Fibroblast of lung (primary cell): ENCODE data around the gene CEMIP. TPM values are rescaled to one million over a fixed set of nuclear protein-coding genes. Genes with fewer than 3 reads are reported as not detected.

Experiments
- DNase-seq, 2 donors: peaks; one replicate each; pipeline versions ENCODE4 v3.0.0 to v3.0.0-alpha.2; 2010; ENCODE audit warnings: low read depth in 2 of 2
- H2AFZ ChIP-seq: 2 replicates; pipeline ENCODE4 v1.5.1; 2012; ENCODE audit warnings: low read length, control low read depth, inconsistent platforms
- H3K27ac ChIP-seq: 2 replicates; pipeline ENCODE4 v1.5.1; 2011; ENCODE audit warnings: low read length, control low read depth; ENCODE audit not compliant: insufficient read depth
- H3K27me3 ChIP-seq: 2 replicates; pipeline ENCODE4 v1.5.1; 2011; ENCODE audit warnings: mild to moderate bottlenecking, low read length; ENCODE audit not compliant: control insufficient read depth, insufficient read depth
- H3K36me3 ChIP-seq: 2 replicates; pipeline ENCODE4 v1.5.1; 2011; ENCODE audit warnings: low read length; ENCODE audit not compliant: control insufficient read depth, insufficient read depth
- H3K4me1 ChIP-seq: 2 replicates; pipeline ENCODE4 v1.5.1; 2011; ENCODE audit warnings: low read length; ENCODE audit not compliant: control insufficient read depth, insufficient read depth; ENCODE audit errors: extremely low read depth
- H3K4me2 ChIP-seq: 2 replicates; pipeline ENCODE4 v1.5.1; 2011; ENCODE audit warnings: low read length, control low read depth; ENCODE audit not compliant: insufficient read depth; ENCODE audit errors: extremely low read depth
- H3K4me3 ChIP-seq, 4 experiments: fragments of 200-600 bp in 1 of 4; sonication (generic) in 1 of 4; replicated peaks in 1 of 4; 2 replicates each; pipeline ENCODE4 v1.5.1; 2011 to 2016; ENCODE audit warnings: low read length in 4 of 4, low read depth in 3 of 4, mild to moderate bottlenecking in 3 of 4, control low read depth in 2 of 4, inconsistent platforms in 1 of 4, mixed read lengths in 1 of 4; ENCODE audit not compliant: insufficient read depth in 1 of 4; ENCODE audit errors: control extremely low read depth in 1 of 4
- H3K79me2 ChIP-seq: 2 replicates; pipeline ENCODE4 v1.5.1; 2012; ENCODE audit warnings: mild to moderate bottlenecking, low read length, inconsistent platforms; ENCODE audit not compliant: control insufficient read depth, insufficient read depth
- H3K9ac ChIP-seq: 2 replicates; pipeline ENCODE4 v1.5.1; 2011; ENCODE audit warnings: mild to moderate bottlenecking, low read length, control low read depth; ENCODE audit not compliant: insufficient read depth
- H3K9me3 ChIP-seq: 2 replicates; pipeline ENCODE4 v1.5.1; 2012; ENCODE audit warnings: low read depth, low read length; ENCODE audit not compliant: control insufficient read depth, insufficient read depth
- H4K20me1 ChIP-seq: 2 replicates; pipeline ENCODE4 v1.5.1; 2011; ENCODE audit warnings: low read length; ENCODE audit not compliant: control insufficient read depth, insufficient read depth; ENCODE audit errors: extremely low read depth
- EZH2 ChIP-seq: IDR thresholded peaks from 2 replicates; pipeline ENCODE4 v1.5.1; 2012; ENCODE audit warnings: low read length, control low read depth, mild to moderate bottlenecking; ENCODE audit errors: missing control alignments
- polyA plus RNA-seq, 2 donors: library from polyadenylated mRNA; depleted of rRNA in 1 of 2; stranded (reverse) in 1 of 2; unstranded in 1 of 2; fragments of >200 nt; gene quantifications; 2 replicates each; pipeline ENCODE4 v1.2.1, GENCODE V29; 2011 to 2012; ENCODE audit warnings: missing spikeins in 1 of 2
- total RNA-seq: library from RNA; depleted of rRNA; stranded (reverse); fragments of >200 nt; gene quantifications from 2 replicates; pipeline ENCODE4 v1.2.1, GENCODE V29; 2014
- TF ChIP-seq, protein P1 (sequence below), 2 donors: IDR thresholded peaks in 1 of 2; conservative IDR thresholded peaks in 1 of 2; 1 replicate in 1 of 2; 2 replicates in 1 of 2; pipeline ENCODE4 v1.5.1; 2011 to 2012; ENCODE audit warnings: low read length in 2 of 2, control low read depth in 1 of 2, inconsistent platforms in 1 of 2, low read depth in 1 of 2, mild to moderate bottlenecking in 1 of 2

CEMIP gene
- total and polyA plus RNA-seq, 2 donors (not counting 1 experiment from before 2014, with no cell fraction given): 946 to 1,190 TPM

DNA sequence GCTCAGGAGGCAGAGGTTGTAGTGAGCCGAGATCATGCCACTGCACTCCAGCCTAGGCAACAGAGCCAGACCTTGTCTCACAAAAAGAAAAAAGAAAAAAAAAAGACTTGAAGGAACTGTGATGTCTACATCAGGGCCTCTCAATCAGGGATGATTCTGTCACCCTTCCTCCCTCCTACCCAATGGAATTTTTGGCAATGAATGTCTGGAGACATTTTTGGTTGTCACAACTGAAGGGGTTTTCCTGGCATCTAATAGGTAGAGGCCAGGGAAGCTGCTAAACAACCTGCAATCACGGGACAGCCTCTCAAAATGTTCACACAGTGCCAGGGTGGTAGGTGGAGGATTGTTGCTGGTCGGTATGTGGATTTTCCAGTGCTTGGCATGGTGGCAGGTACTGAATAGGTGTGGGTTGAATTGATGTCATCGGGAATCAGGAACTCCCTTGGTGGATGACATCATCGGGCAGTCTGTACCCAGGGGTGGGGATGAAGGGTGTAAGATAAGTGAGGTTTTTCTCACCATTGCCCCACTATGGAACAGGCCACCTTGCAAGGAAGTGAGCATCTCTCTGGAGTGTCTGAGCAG is 139.1 kb downstream of the CEMIP start:
- peaks cover 19% of the 10 kb centered on the region for H3K36me3 ChIP-seq
- no peak overlapping the region for H3K27ac ChIP-seq
- no peaks in the 10 kb centered on the region for H3K9me3 ChIP-seq
- no peak overlapping the region for H2AFZ ChIP-seq
- H3K27me3 ChIP-seq: no peaks in the 10 kb centered on the region
- TF ChIP-seq, protein P1, sequence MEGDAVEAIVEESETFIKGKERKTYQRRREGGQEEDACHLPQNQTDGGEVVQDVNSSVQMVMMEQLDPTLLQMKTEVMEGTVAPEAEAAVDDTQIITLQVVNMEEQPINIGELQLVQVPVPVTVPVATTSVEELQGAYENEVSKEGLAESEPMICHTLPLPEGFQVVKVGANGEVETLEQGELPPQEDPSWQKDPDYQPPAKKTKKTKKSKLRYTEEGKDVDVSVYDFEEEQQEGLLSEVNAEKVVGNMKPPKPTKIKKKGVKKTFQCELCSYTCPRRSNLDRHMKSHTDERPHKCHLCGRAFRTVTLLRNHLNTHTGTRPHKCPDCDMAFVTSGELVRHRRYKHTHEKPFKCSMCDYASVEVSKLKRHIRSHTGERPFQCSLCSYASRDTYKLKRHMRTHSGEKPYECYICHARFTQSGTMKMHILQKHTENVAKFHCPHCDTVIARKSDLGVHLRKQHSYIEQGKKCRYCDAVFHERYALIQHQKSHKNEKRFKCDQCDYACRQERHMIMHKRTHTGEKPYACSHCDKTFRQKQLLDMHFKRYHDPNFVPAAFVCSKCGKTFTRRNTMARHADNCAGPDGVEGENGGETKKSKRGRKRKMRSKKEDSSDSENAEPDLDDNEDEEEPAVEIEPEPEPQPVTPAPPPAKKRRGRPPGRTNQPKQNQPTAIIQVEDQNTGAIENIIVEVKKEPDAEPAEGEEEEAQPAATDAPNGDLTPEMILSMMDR (conservative IDR thresholded peaks at IDR 0.05 in 1 of 2, IDR thresholded peaks at IDR 0.05 in 1 of 2; ENCODE audit: low read depth in 1 of 2, low read length in 2 of 2): no peak
- TF ChIP-seq EZH2: no peak
- no peak overlapping the region for H3K4me2 ChIP-seq
- H3K4me1 ChIP-seq: no peaks in the 10 kb centered on the region
- H3K4me3 ChIP-seq: no peak overlapping the region
- DNase-seq: no peak
- H3K9ac ChIP-seq: no peak overlapping the region
- H4K20me1 ChIP-seq: no peaks in the 10 kb centered on the region
- no peaks in the 10 kb centered on the region for H3K79me2 ChIP-seq

DNA sequence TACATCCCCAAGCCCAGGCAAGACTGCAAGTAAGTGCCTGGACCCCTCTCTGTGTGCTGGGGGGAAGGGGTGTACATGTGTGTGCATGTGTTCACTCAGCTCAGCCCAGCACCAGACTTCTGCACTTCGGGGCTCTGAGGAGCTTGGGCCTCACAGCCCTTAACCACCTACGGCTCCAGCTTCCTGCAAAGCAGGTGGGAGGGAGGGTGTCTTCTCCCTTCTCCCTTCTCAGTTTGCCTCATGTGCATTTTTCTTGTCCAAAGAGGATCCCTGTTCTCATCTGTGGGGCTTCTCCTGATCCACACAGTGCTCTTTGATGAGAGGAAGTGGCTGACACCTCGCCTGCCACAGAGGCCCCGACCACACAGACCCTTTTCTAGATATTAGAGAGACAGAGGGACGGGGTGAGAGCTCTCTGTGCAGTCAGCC is 141.1 kb downstream of the CEMIP start:
- Histone ChIP-seq H3K9ac (no peak overlapping the region), H3K27ac (no peak overlapping the region), H3K36me3 (peaks cover 26% of the 10 kb centered on the region), H3K4me2 (no peak overlapping the region), H3K9me3 (no peaks in the 10 kb centered on the region), H3K27me3 (no peaks in the 10 kb centered on the region), H2AFZ (no peak overlapping the region), H3K4me1 (no peaks in the 10 kb centered on the region), H3K4me3 (no peak overlapping the region), H4K20me1 (no peaks in the 10 kb centered on the region), H3K79me2 (no peaks in the 10 kb centered on the region)
- TF ChIP-seq, protein P1 (conservative IDR thresholded peaks at IDR 0.05 in 1 of 2, IDR thresholded peaks at IDR 0.05 in 1 of 2; ENCODE audit: low read depth in 1 of 2, low read length in 2 of 2): no peak
- no peak for DNase-seq

- no peak for DNase-seq
These were observed 142.7 kb downstream of the CEMIP start for GRCh38 chr15:80921736-80922410.

More at GRCh38 chr15:80921736-80922410, 142.7 kb downstream of the CEMIP start:
- Histone ChIP-seq H3K36me3 (peaks cover 31% of the 10 kb centered on the region), H2AFZ (no peak overlapping the region), H3K4me1 (no peaks in the 10 kb centered on the region), H3K27ac (no peak overlapping the region), H3K4me3 (no peak overlapping the region), H4K20me1 (no peaks in the 10 kb centered on the region), H3K9ac (no peak overlapping the region), H3K79me2 (no peaks in the 10 kb centered on the region), H3K9me3 (no peaks in the 10 kb centered on the region), H3K4me2 (no peak overlapping the region), H3K27me3 (no peaks in the 10 kb centered on the region)
- TF ChIP-seq, protein P1 (conservative IDR thresholded peaks at IDR 0.05 in 1 of 2, IDR thresholded peaks at IDR 0.05 in 1 of 2; ENCODE audit: low read depth in 1 of 2, low read length in 2 of 2): no peak
- TF ChIP-seq EZH2: no peak
